Neural crest cell (in vitro differentiated cells): ENCODE results near the gene ELMOD3. TPM values are rescaled to one million over a fixed set of nuclear protein-coding genes. Genes with fewer than 3 reads are reported as not detected.
"Not testable (repeated sequence)": the region's sequence is repeated elsewhere in the genome, so short reads cannot be mapped to it uniquely, and the experiment has no call there.

ENCODE experiments used
- DNase-seq: peaks from one replicate; pipeline ENCODE4 v3.0.0; 2021; ENCODE audit warnings: low read depth, mixed read lengths, low spot score
- H3K27ac Mint-ChIP-seq: one replicate; pipeline ENCODE4 v1.8.0; 2021; ENCODE audit warnings: mild to moderate bottlenecking, mixed read lengths; ENCODE audit not compliant: unreplicated experiment
- H3K27me3 Mint-ChIP-seq: 2 replicates; pipeline ENCODE4 v1.8.0; 2021; ENCODE audit warnings: low read depth, mild to moderate bottlenecking, mixed read lengths
- H3K36me3 Mint-ChIP-seq: 2 replicates; pipeline ENCODE4 v1.8.0; 2021; ENCODE audit warnings: low read depth, mild to moderate bottlenecking, mixed read lengths
- H3K4me1 Mint-ChIP-seq: 2 replicates; pipeline ENCODE4 v1.8.0; 2021; ENCODE audit warnings: mixed read lengths
- H3K4me3 Mint-ChIP-seq: one replicate; pipeline ENCODE4 v1.8.0; 2021; ENCODE audit warnings: mild to moderate bottlenecking, mixed read lengths
- H3K9me3 Mint-ChIP-seq: 2 replicates; pipeline ENCODE4 v1.8.0; 2021; ENCODE audit warnings: mixed read lengths
- CTCF ChIP-seq: fragments of 200-600 bp; sonication (generic); conservative IDR thresholded peaks from 2 replicates; pipeline ENCODE4 v1.5.0; 2021; ENCODE audit warnings: antibody characterized with exemption, mild to moderate bottlenecking
- total RNA-seq: library from RNA; stranded (reverse); gene quantifications from 2 replicates; pipeline ENCODE4 v1.2.1, GENCODE V29; 2021

Gene ELMOD3
- total RNA-seq, 1 donor from 2014 or later = 25.9 TPM

- peaks cover 2% of the 10 kb centered on the region for H3K9me3 Mint-ChIP-seq
- H3K36me3 Mint-ChIP-seq = peaks cover 15% of the 10 kb centered on the region
- no peak overlapping the region for H3K27ac Mint-ChIP-seq
- TF ChIP-seq CTCF = no peak
- H3K4me1 Mint-ChIP-seq = no peaks in the 10 kb centered on the region
- DNase-seq = no peak
- no peak overlapping the region for H3K4me3 Mint-ChIP-seq
- H3K27me3 Mint-ChIP-seq = no peaks in the 10 kb centered on the region
Measured at GRCh38 chr2:85371045-85371444, 16.5 kb downstream of the ELMOD3 start.

GRCh38 chr2:85376291-85377065 is 21.9 kb downstream of the ELMOD3 start:
- no peak for TF ChIP-seq CTCF
- peaks cover 47% of the 10 kb centered on the region for H3K36me3 Mint-ChIP-seq
- peaks cover 9% of the 10 kb centered on the region for H3K9me3 Mint-ChIP-seq
- H3K4me1 Mint-ChIP-seq = no peaks in the 10 kb centered on the region
- no peak for DNase-seq
- H3K27me3 Mint-ChIP-seq = no peaks in the 10 kb centered on the region
- H3K27ac Mint-ChIP-seq = no peak overlapping the region
- H3K4me3 Mint-ChIP-seq = no peak overlapping the region

GRCh38 chr2:85377083-85377482 is 22.5 kb downstream of the ELMOD3 start:
- Mint-ChIP-seq H3K36me3 (peaks cover 50% of the 10 kb centered on the region), H3K27ac (no peak overlapping the region), H3K9me3 (peaks cover 9% of the 10 kb centered on the region), H3K27me3 (no peaks in the 10 kb centered on the region), H3K4me1 (no peaks in the 10 kb centered on the region), H3K4me3 (no peak overlapping the region)
- DNase-seq = no peak
- no peak for TF ChIP-seq CTCF

GRCh38 chr2:85378257-85378656 is 23.7 kb downstream of the ELMOD3 start:
- Mint-ChIP-seq H3K27ac (no peak overlapping the region), H3K9me3 (peaks cover 8% of the 10 kb centered on the region), H3K27me3 (no peaks in the 10 kb centered on the region), H3K4me1 (no peaks in the 10 kb centered on the region), H3K36me3 (peaks cover 48% of the 10 kb centered on the region), H3K4me3 (no peak overlapping the region)
- TF ChIP-seq CTCF = no peak
- no peak for DNase-seq

- no peak for DNase-seq
- no peaks in the 10 kb centered on the region for H3K27me3 Mint-ChIP-seq
- H3K9me3 Mint-ChIP-seq = peaks cover 7% of the 10 kb centered on the region
- no peak for TF ChIP-seq CTCF
- no peak overlapping the region for H3K4me3 Mint-ChIP-seq
- H3K4me1 Mint-ChIP-seq = no peaks in the 10 kb centered on the region
- H3K27ac Mint-ChIP-seq = no peak overlapping the region
- peaks cover 47% of the 10 kb centered on the region for H3K36me3 Mint-ChIP-seq
Measured at GRCh38 chr2:85380048-85380447, 25.5 kb downstream of the ELMOD3 start.

GRCh38 chr2:85383151-85383550 is 28.6 kb downstream of the ELMOD3 start:
- H3K9me3 Mint-ChIP-seq, H3K27me3 Mint-ChIP-seq, H3K27ac Mint-ChIP-seq, H3K4me3 Mint-ChIP-seq, H3K4me1 Mint-ChIP-seq, DNase-seq: not testable (repeated sequence)
- peaks cover 35% of the 10 kb centered on the region for H3K36me3 Mint-ChIP-seq
